Endometrial microvascular endothelial cells (primary cell): ENCODE results near the gene MFSD2A. TPM values are rescaled to one million over a fixed set of nuclear protein-coding genes. Genes with fewer than 3 reads are reported as not detected.

ENCODE experiments used
- total RNA-seq: library from RNA; depleted of rRNA; stranded (reverse); fragments of >200 nt; gene quantifications from one replicate; pipeline ENCODE4 v1.2.3, GENCODE V29; 2015; ENCODE audit errors: inconsistent ontology term

MFSD2A gene
- total RNA-seq, 1 donor from 2014 or later: 6.3 TPM

Other genes starting within 250 kb of the MFSD2A start
- gene PPIE, start 216.3 kb upstream of the MFSD2A start, total RNA-seq: 35.0 TPM
- gene OXCT2, start 183.8 kb upstream of the MFSD2A start, total RNA-seq: 5.7 TPM
- not detected for gene BMP8B, start 166.3 kb upstream of the MFSD2A start, total RNA-seq
- 7.2 TPM for gene TRIT1, start 71.6 kb upstream of the MFSD2A start, total RNA-seq
- not detected for gene MYCL, start 53.2 kb upstream of the MFSD2A start, total RNA-seq
- 549 TPM for gene CAP1, start 85.6 kb downstream of the MFSD2A start, total RNA-seq
- 108 TPM for gene PPT1, start 142.1 kb downstream of the MFSD2A start, total RNA-seq
- gene RLF, start 206.2 kb downstream of the MFSD2A start, total RNA-seq: 8.0 TPM